Dedifferentiated amniotic fluid mesenchymal stem cell (primary cell): ENCODE measurements around the gene FOLR2.

ENCODE experiments used
- DNase-seq: peaks from one replicate; pipeline ENCODE4 v3.0.0-alpha.2; 2016; ENCODE audit errors: extremely low spot score

FOLR2 gene

GRCh38 chr11:72229925-72230763 is 13.6 kb downstream of the FOLR2 start:
- no peak for DNase-seq

- no peak for DNase-seq
Observed at GRCh38 chr11:72230764-72231365, 14.3 kb downstream of the FOLR2 start.

GRCh38 chr11:72231396-72232259 is 15.0 kb downstream of the FOLR2 start:
- DNase-seq, result no peak

GRCh38 chr11:72232260-72233055 is 15.9 kb downstream of the FOLR2 start:
- DNase-seq, result no peak

GRCh38 chr11:72233056-72233772 is 16.6 kb downstream of the FOLR2 start:
- no peak for DNase-seq

GRCh38 chr11:72233773-72234513 is 17.3 kb downstream of the FOLR2 start:
- DNase-seq, result no peak

- DNase-seq, result no peak
Observed at GRCh38 chr11:72234514-72234830, 17.9 kb downstream of the FOLR2 start.

GRCh38 chr11:72234920-72235319 is 18.3 kb downstream of the FOLR2 start:
- no peak for DNase-seq

- no peak for DNase-seq
Observed at GRCh38 chr11:72235351-72236057, 18.9 kb downstream of the FOLR2 start.

GRCh38 chr11:72236083-72236697 is 19.6 kb downstream of the FOLR2 start:
- no peak for DNase-seq

- no peak for DNase-seq
Observed at GRCh38 chr11:72236774-72237111, 20.1 kb downstream of the FOLR2 start.

- DNase-seq, result no peak
Observed at GRCh38 chr11:72237112-72237931, 20.7 kb downstream of the FOLR2 start.

GRCh38 chr11:72238040-72238450 is 21.5 kb downstream of the FOLR2 start:
- no peak for DNase-seq

GRCh38 chr11:72238492-72239312 is 22.1 kb downstream of the FOLR2 start:
- no peak for DNase-seq

- DNase-seq, result no peak
Observed at GRCh38 chr11:72239313-72239848, 22.8 kb downstream of the FOLR2 start.

- no peak for DNase-seq
Observed at GRCh38 chr11:72239849-72240460, 23.4 kb downstream of the FOLR2 start.
